PC-3 (cell line): ENCODE measurements around the gene BEND7. TPM values are rescaled to one million over a fixed set of nuclear protein-coding genes. Genes with fewer than 3 reads are reported as not detected.

Experiments
- ATAC-seq: fragments of 200-7000 bp; cut with Tn5 transposase; 2 replicates; pipeline ENCODE4 v1.9.1; 2020; ENCODE audit warnings: mild to moderate bottlenecking, moderate library complexity
- BruUV-seq: library from RNA; stranded (reverse); fragments of 400-500 nt; replicated peaks from 2 replicates; lab custom pipeline; 2021; lab: Mats Ljungman, UMichigan
- CTCF ChIA-PET: fragments of 300-600 bp; sonication (Branson Sonifier 250); formaldehyde crosslinking; loops from one replicate; lab custom pipeline; 2022; ENCODE audit warnings: antibody characterized with exemption; lab: Charles Lee
- POLR2A ChIA-PET: fragments of 300-600 bp; sonication (Branson Sonifier 250); formaldehyde crosslinking; loops from one replicate; lab custom pipeline; 2022; ENCODE audit warnings: antibody characterized with exemption; ENCODE audit not compliant: unreplicated experiment; lab: Charles Lee
- DNase-seq: peaks from one replicate; pipeline ENCODE4 v3.0.0-alpha.2; 2015
- H2AFZ ChIP-seq: fragments of 300-600 bp; sonication (generic); 2 replicates; pipeline ENCODE4 v1.6.0; 2016; ENCODE audit warnings: antibody characterized with exemption, low read length
- H3F3A ChIP-seq: fragments of 300-600 bp; sonication (generic); one replicate; pipeline ENCODE4 v1.6.0; 2017; ENCODE audit warnings: antibody characterized with exemption, low read length, control low read depth, mild to moderate bottlenecking; ENCODE audit not compliant: unreplicated experiment
- H3K27ac ChIP-seq: fragments of 300-600 bp; sonication (generic); 2 replicates; pipeline ENCODE4 v1.5.1; 2016; ENCODE audit warnings: mild to moderate bottlenecking, low read length
- H3K27me3 ChIP-seq: fragments of 300-600 bp; sonication (generic); 2 replicates; pipeline ENCODE4 v1.6.1; 2016; ENCODE audit warnings: low read length, mixed read lengths
- H3K36me3 ChIP-seq: fragments of 300-600 bp; sonication (generic); 2 replicates; pipeline ENCODE4 v1.6.1; 2016; ENCODE audit warnings: low read depth, mixed run types, low read length, mixed read lengths
- H3K4me1 ChIP-seq: fragments of 300-600 bp; sonication (generic); 2 replicates; pipeline ENCODE4 v1.5.1; 2016; ENCODE audit warnings: low read length; ENCODE audit not compliant: insufficient read depth
- H3K4me2 ChIP-seq: fragments of 300-600 bp; sonication (generic); 2 replicates; pipeline ENCODE4 v1.6.0; 2016; ENCODE audit warnings: low read length
- H3K4me3 ChIP-seq: fragments of 300-600 bp; sonication (generic); 2 replicates; pipeline ENCODE4 v1.5.1; 2016; ENCODE audit warnings: mild to moderate bottlenecking, low read length, mixed read lengths
- H3K79me2 ChIP-seq: fragments of 300-600 bp; sonication (generic); 2 replicates; pipeline ENCODE4 v1.6.1; 2017; ENCODE audit warnings: low read length, mixed read lengths
- H3K9ac ChIP-seq: fragments of 300-600 bp; sonication (generic); 2 replicates; pipeline ENCODE4 v1.6.0; 2016; ENCODE audit warnings: mild to moderate bottlenecking, low read length
- H3K9me2 ChIP-seq: fragments of 300-600 bp; sonication (generic); replicated peaks from 2 replicates; pipeline ENCODE4 v1.6.1; 2016; ENCODE audit warnings: mixed run types, low read length, mixed read lengths
- H3K9me3 ChIP-seq: fragments of 300-600 bp; sonication (generic); 2 replicates; pipeline ENCODE4 v1.6.1; 2016; ENCODE audit warnings: low read length, mixed read lengths
- H4K20me1 ChIP-seq: fragments of 300-600 bp; sonication (generic); 2 replicates; pipeline ENCODE4 v1.6.1; 2016; ENCODE audit warnings: low read length, mixed read lengths
- EZH2 ChIP-seq: fragments of 300-600 bp; sonication (generic); IDR thresholded peaks from one replicate; pipeline ENCODE4 v1.6.1; 2017; ENCODE audit warnings: antibody characterized with exemption, mild to moderate bottlenecking, low read length; ENCODE audit not compliant: unreplicated experiment
- EZH2phosphoT487 ChIP-seq: fragments of 300-600 bp; sonication (generic); IDR thresholded peaks from 2 replicates; pipeline ENCODE4 v1.6.1; 2018; ENCODE audit warnings: mild to moderate bottlenecking, antibody characterized with exemption, low read length, borderline replicate concordance
- intact Hi-C: fragments of 100-400 bp; cut with micrococcal nuclease; formaldehyde crosslinking; loops from 2 replicates; pipeline ENCODE4 v1.9.0; 2023
- total RNA-seq: library from RNA; depleted of rRNA; stranded (reverse); fragments of >200 nt; gene quantifications from 2 replicates; pipeline ENCODE4 v1.2.3, GENCODE V29; 2014
- TF ChIP-seq, protein P1 (sequence below): fragments of 300-600 bp; sonication (generic); conservative IDR thresholded peaks from 2 replicates; pipeline ENCODE4 v1.5.1; 2017; ENCODE audit warnings: antibody characterized with exemption, low read depth, mild to moderate bottlenecking, low read length

The BEND7 gene
- total RNA-seq, 1 experiment from 2014 or later: 2.6 TPM

DNA sequence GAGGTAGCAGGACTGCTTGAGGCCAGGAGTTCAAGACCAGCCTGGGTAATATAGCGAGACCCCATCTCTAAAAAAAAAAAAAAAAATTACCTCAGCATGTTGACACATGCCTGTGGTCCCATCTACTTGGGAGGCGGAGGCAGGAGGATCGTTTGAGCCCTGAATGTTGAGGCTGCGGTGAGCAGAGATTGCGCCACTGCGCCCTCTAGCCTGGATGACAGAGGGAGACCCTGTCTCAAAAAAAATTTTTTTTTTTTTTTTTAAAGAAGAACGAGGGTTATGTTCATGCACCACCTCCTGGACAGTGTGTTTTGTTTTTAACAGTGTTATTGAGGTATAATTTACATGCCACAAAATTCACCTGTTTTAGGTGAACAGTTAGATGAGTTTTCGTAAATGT lies 129.6 kb downstream of the BEND7 start:
- ATAC-seq: no peak; the same call in 1 of the 2 replicates
- Histone ChIP-seq H3K27me3 (no peaks in the 10 kb centered on the region), H3K9me3 (no peaks in the 10 kb centered on the region), H3K9ac (no peak overlapping the region), H3K27ac (no peak overlapping the region), H4K20me1 (no peaks in the 10 kb centered on the region), H3K4me2 (no peak overlapping the region), H3K4me1 (no peaks in the 10 kb centered on the region), H3F3A (no peaks in the 10 kb centered on the region), H3K36me3 (no peaks in the 10 kb centered on the region), H3K9me2 (no peaks in the 10 kb centered on the region), H3K4me3 (no peak overlapping the region), H3K79me2 (no peaks in the 10 kb centered on the region), H2AFZ (no peak overlapping the region)
- no TSS peak for BruUV-seq
- ChIA-PET CTCF (no interaction called here), POLR2A (no interaction called here)
- DNase-seq: peak; percentile 3
- intact Hi-C loops: no loop called here
- TF ChIP-seq EZH2phosphoT487: no peak
- TF ChIP-seq, protein P1, sequence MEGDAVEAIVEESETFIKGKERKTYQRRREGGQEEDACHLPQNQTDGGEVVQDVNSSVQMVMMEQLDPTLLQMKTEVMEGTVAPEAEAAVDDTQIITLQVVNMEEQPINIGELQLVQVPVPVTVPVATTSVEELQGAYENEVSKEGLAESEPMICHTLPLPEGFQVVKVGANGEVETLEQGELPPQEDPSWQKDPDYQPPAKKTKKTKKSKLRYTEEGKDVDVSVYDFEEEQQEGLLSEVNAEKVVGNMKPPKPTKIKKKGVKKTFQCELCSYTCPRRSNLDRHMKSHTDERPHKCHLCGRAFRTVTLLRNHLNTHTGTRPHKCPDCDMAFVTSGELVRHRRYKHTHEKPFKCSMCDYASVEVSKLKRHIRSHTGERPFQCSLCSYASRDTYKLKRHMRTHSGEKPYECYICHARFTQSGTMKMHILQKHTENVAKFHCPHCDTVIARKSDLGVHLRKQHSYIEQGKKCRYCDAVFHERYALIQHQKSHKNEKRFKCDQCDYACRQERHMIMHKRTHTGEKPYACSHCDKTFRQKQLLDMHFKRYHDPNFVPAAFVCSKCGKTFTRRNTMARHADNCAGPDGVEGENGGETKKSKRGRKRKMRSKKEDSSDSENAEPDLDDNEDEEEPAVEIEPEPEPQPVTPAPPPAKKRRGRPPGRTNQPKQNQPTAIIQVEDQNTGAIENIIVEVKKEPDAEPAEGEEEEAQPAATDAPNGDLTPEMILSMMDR: peak; percentile 24; the same call in 1 of the 2 replicates
- no peak for TF ChIP-seq EZH2

- no peak for ATAC-seq
Observed at GRCh38 chr10:13397052-13397451, 131.8 kb downstream of the BEND7 start.

DNA sequence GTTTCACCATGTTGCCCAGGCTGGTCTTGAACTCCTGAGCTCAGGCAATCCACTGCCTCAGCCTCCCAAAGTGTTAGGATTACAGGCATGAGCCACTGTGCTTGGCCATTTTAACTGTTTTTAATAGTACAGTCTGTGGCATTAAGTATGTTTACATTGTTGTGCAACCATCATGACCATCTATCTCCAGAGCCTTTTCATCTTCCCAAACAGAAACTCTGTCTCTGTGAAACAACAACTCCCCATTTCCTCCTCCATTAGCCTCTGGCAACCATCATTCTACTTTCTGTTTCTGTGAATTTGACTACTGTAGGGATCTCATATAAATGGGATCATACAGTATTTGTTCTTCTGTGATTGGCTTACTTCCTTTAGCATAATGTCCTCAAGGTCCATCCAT lies 132.4 kb downstream of the BEND7 start:
- no peak for ATAC-seq
- H3K9me2 ChIP-seq: no peaks in the 10 kb centered on the region
- POLR2A ChIA-PET: no interaction called here

More at GRCh38 chr10:13397052-13397451, 131.8 kb downstream of the BEND7 start:
- no peak overlapping the region for H3K4me2 ChIP-seq
- no TSS peak for BruUV-seq
- H3K9me3 ChIP-seq: no peaks in the 10 kb centered on the region
- H3K36me3 ChIP-seq: no peaks in the 10 kb centered on the region
- H3K27me3 ChIP-seq: no peaks in the 10 kb centered on the region
- H4K20me1 ChIP-seq: no peaks in the 10 kb centered on the region
- no peak overlapping the region for H3K27ac ChIP-seq
- ChIA-PET POLR2A (no interaction called here), CTCF (no interaction called here)
- H3K4me3 ChIP-seq: no peak overlapping the region
- H3F3A ChIP-seq: no peaks in the 10 kb centered on the region
- no peak overlapping the region for H2AFZ ChIP-seq
- TF ChIP-seq EZH2phosphoT487 (no peak), EZH2 (no peak)
- TF ChIP-seq, protein P1: no peak
- no peaks in the 10 kb centered on the region for H3K4me1 ChIP-seq
- intact Hi-C loops: no loop called here
- H3K9me2 ChIP-seq: no peaks in the 10 kb centered on the region
- DNase-seq: no peak
- no peak overlapping the region for H3K9ac ChIP-seq
- no peaks in the 10 kb centered on the region for H3K79me2 ChIP-seq

More for the DNA sequence above, 132.4 kb downstream of the BEND7 start:
- H3K79me2 ChIP-seq: no peaks in the 10 kb centered on the region
- H3K27ac ChIP-seq: no peak overlapping the region
- no peaks in the 10 kb centered on the region for H3K4me1 ChIP-seq
- H2AFZ ChIP-seq: no peak overlapping the region
- no peaks in the 10 kb centered on the region for H3K9me3 ChIP-seq
- TF ChIP-seq, protein P1: no peak
- TF ChIP-seq EZH2phosphoT487 (no peak), EZH2 (no peak)
- no peaks in the 10 kb centered on the region for H3K36me3 ChIP-seq
- intact Hi-C loops: no loop called here
- H3K4me2 ChIP-seq: no peak overlapping the region
- no peak overlapping the region for H3K9ac ChIP-seq
- H3K4me3 ChIP-seq: no peak overlapping the region
- no TSS peak for BruUV-seq
- CTCF ChIA-PET: no interaction called here
- H3K27me3 ChIP-seq: no peaks in the 10 kb centered on the region
- DNase-seq: no peak
- no peaks in the 10 kb centered on the region for H4K20me1 ChIP-seq
- H3F3A ChIP-seq: no peaks in the 10 kb centered on the region
